Small intestine (tissue), 7 donors: ENCODE measurements around the gene PHF12. TPM values are rescaled to one million over a fixed set of nuclear protein-coding genes. Genes with fewer than 3 reads are reported as not detected.

ENCODE experiments used
- DNase-seq, 2 donors: peaks; one replicate each; pipeline versions ENCODE4 v3.0.0 to v3.0.0-alpha.2; 2013
- FAIRE-seq: peaks from 2 replicates; lab custom pipeline; 2012; peaks lifted over from hg19 to GRCh38; lab: Jason Lieb, UNC
- H3K27ac ChIP-seq, 3 donors: one replicate each; pipeline ENCODE4 v1.5.1; 2013; ENCODE audit warnings: low read length in 2 of 3, mild to moderate bottlenecking in 2 of 3, control low read depth in 1 of 3, inconsistent platforms in 1 of 3, low read depth in 1 of 3, moderate library complexity in 1 of 3
- H3K27me3 ChIP-seq, 3 donors: one replicate each; pipeline ENCODE4 v1.6.1; 2013; ENCODE audit warnings: low read length in 3 of 3, inconsistent platforms in 1 of 3; ENCODE audit not compliant: control insufficient read depth in 3 of 3, insufficient read depth in 3 of 3
- H3K36me3 ChIP-seq, 3 donors: one replicate each; pipeline ENCODE4 v1.6.1; 2013; ENCODE audit warnings: low read length in 3 of 3, inconsistent platforms in 1 of 3, low read depth in 1 of 3, mild to moderate bottlenecking in 1 of 3, moderate library complexity in 1 of 3; ENCODE audit not compliant: control insufficient read depth in 3 of 3, insufficient read depth in 2 of 3
- H3K4me1 ChIP-seq, 3 donors: one replicate each; pipeline ENCODE4 v1.6.1; 2013; ENCODE audit warnings: low read length in 2 of 3, inconsistent platforms in 1 of 3, low read depth in 1 of 3, mild to moderate bottlenecking in 1 of 3, moderate library complexity in 1 of 3; ENCODE audit not compliant: control insufficient read depth in 3 of 3, insufficient read depth in 2 of 3
- H3K4me3 ChIP-seq, 3 donors: one replicate each; pipeline ENCODE4 v1.5.1; 2013; ENCODE audit warnings: low read length in 3 of 3, control low read depth in 1 of 3, inconsistent platforms in 1 of 3, low read depth in 1 of 3, mild to moderate bottlenecking in 1 of 3, moderate library complexity in 1 of 3
- H3K9me3 ChIP-seq, 2 donors: one replicate each; pipeline ENCODE4 v1.6.1; 2013; ENCODE audit warnings: low read depth in 1 of 2, low read length in 1 of 2; ENCODE audit not compliant: control insufficient read depth in 2 of 2, insufficient read depth in 1 of 2
- WGBS, 3 donors: extraction: QIAGEN DNeasy Blood & Tissue Kit; methylation state at CpG; one replicate each; pipeline ENCODE4 v1.1.7; 2013; 5-methylcytosine and 5-hydroxymethylcytosine counted together
- polyA plus RNA-seq, 4 donors: library from polyadenylated mRNA; stranded (reverse) in 3 of 4; unstranded in 1 of 4; fragments of 200-250 nt in 3 of 4; fragments of 120-200 nt in 1 of 4; gene quantifications; one replicate each; pipeline versions ENCODE4 v1.2.1 to v1.2.3, GENCODE V29; 2013
- donor health status: healthy with polysubstance abuse.
- donor health status: control.
- donor health status: control.
- donor health status: Bipolar disorder and iron deficiency.
- donor health status: healthy.

PHF12 gene
- polyA plus RNA-seq, 4 donors: 6.5 to 26.1 (median 15.1) TPM

DNA sequence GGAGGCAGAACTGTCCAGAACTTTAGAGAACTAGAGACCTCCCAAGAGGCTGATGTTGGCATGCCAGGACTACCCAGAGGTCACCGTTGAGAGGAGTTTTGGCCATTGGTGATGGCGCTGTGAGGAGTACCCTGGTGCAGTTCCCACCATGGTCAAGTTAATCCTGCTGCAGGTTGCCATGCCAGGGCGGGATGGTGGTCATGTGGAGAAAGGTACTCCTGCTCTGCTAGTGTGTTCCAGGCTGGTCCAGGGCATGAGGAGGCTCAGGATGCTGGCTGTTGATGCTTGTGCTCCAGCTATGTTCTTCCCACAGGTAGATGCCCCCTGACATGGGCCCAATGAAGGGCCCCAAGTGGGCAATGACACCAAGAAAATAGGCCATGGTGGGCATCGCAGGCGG lies 4.1 kb upstream of the PHF12 start:
- FAIRE-seq: no peak
- Histone ChIP-seq H3K4me1 (peaks cover 0 to 6% (median 2%) of the 10 kb centered on the region in 3 donors), H3K27ac (no peak overlapping the region), H3K36me3 (peaks cover 0 to 6% (median 0%) of the 10 kb centered on the region in 3 donors), H3K27me3 (no peaks in the 10 kb centered on the region), H3K4me3 (no peak overlapping the region), H3K9me3 (no peaks in the 10 kb centered on the region)
- DNase-seq: no peak
- WGBS, 3 donors: 91 to 95% (median 94%) methylated on average over 5 of the region's 5 CpGs

DNA sequence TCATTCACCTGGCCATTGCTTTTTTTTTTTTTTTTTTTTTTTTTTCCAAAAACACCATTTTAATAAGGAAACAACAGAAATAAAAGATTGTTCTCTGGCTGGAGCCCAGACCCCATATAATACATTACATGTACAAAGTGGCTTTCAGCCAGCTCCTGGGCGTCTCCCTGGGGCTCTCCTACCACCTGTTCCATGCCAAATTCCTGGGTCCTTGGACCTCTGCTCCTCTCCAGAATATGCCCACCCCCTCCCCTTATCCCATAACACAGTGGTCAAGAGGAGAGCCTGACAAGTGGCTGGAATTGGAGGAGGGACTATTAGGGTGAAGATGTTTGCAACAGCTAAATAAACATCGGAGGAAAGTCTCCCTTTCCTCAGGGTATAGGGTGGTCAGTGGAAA lies 3.6 kb upstream of the PHF12 start:
- Histone ChIP-seq H3K36me3 (peaks cover 0 to 6% (median 0%) of the 10 kb centered on the region in 3 donors), H3K27me3 (no peaks in the 10 kb centered on the region), H3K27ac (no peak overlapping the region), H3K4me1 (peaks cover 0 to 6% (median 2%) of the 10 kb centered on the region in 3 donors), H3K4me3 (no peak overlapping the region), H3K9me3 (no peaks in the 10 kb centered on the region)
- 79 to 92% (median 87%) methylated on average over 2 of the region's 2 CpGs for WGBS, 3 donors
- FAIRE-seq (no peak), DNase-seq (no peak)

DNA sequence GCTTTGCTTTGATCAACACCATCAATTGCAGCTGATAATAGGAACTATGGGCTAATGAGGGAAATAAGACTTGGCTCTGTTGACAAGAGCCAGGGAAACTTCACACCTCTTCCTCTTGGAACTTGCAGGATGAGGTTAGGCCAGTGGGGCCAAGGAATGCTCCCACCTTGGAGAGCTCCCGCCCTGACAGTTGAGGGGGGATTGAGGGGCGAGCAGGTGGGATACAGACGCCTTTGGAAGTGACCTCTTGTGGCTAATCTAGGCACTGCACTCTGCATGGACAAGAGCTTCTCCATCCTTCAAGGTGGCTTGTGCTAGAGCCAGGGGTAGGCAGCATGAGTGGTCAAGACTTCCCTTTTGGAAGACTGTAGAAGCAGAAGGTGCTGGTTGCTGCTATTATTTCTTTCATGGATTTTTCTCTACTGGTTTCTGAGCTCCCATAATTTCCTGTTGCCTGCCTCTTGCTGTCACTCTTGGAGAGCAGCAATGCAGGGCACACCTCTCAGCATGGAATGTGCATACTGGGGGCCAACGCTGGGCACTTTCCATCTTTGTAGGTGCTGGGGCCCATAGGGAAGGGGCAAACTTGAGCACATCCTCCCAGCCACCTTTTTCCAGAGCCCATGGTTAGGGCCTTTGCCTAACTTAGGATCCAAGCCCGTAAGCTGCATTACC lies 2.3 kb upstream of the PHF12 start:
- DNase-seq (peak; percentile 38 to 62), FAIRE-seq (no peak)
- Histone ChIP-seq H3K9me3 (no peaks in the 10 kb centered on the region), H3K4me1 (peaks cover 0 to 6% (median 2%) of the 10 kb centered on the region in 3 donors), H3K27ac (peak overlapping the region in 1 of 3 donors; percentile 65), H3K4me3 (no peak overlapping the region), H3K36me3 (peaks cover 0 to 2% (median 0%) of the 10 kb centered on the region in 3 donors), H3K27me3 (no peaks in the 10 kb centered on the region)
- WGBS, 3 donors: 29 to 34% (median 31%) methylated on average over 5 of the region's 5 CpGs

DNA sequence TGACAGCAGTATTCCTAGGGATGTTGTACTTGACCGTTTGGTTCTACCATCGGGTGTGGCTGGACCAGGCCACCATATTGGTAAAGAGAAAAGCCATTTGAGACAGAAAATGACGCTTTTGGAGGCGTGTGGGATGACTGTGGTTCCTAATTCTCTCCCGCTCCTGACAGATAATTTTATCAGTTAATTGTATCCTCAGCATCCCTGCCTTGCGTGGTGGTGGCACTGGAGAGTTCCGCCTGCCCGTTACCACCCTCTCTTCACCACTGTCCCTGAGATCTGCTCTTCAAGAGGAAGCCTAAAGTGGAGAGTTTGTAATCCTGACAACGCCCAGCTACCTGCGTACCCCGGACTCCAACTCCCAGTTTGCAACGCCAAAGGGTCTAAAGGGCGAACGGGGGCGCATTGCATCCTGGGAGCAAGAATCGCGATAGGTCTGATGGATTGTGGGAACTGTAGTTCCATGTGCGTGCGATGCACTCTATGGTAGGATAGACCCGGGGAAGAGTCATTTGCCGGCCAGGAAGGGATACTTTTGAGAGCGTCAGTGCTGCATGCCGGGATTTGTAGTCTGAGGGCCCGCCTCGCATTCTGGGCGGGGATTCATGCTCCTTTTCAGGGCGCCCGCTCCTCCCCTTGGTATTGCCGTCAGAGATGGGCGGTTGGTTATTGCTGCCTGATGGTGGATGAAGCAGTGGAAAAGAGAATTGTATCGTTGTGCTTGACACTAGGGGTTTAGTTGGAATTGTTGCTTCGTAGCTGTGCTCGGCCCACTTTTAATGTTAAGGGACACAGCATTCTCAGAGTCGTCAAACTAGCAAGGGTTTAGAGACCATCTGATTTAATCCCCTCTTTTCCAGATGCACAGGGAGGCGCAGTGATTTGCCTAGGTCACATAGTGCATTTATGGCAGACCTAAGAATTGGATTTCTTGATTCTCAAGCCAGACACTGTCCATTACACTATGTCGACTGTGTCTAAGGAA lies 965 bp upstream of the PHF12 start:
- DNase-seq (peak; percentile 99 to 100), FAIRE-seq (peak; percentile 79)
- Histone ChIP-seq H3K36me3 (peaks cover 0 to 2% (median 0%) of the 10 kb centered on the region in 3 donors), H3K4me3 (peak overlapping the region in 2 of 3 donors; percentile 53 to 72), H3K4me1 (peaks cover 0 to 6% (median 6%) of the 10 kb centered on the region in 3 donors), H3K27ac (peak overlapping the region; percentile 96 to 100 (median 99)), H3K9me3 (no peaks in the 10 kb centered on the region), H3K27me3 (no peaks in the 10 kb centered on the region)
- WGBS, 3 donors: 5% methylated on average over 36 of the region's 36 CpGs

- DNase-seq: no peak
- WGBS, 3 donors: 0 to 2% (median 1%) methylated on average over 22 to 51 of the region's 51 CpGs
- FAIRE-seq: no peak
Observed at GRCh38 chr17:28950752-28951427, 428 bp downstream of the PHF12 start.

GRCh38 chr17:28950017-28950751 lies 1.1 kb downstream of the PHF12 start:
- FAIRE-seq (no peak), DNase-seq (peak; percentile 40 to 65)
- no peaks in the 10 kb centered on the region for H3K27me3 ChIP-seq
- WGBS, 3 donors: 0% methylated on average over 43 of the region's 43 CpGs
- peak overlapping the region; percentile 84 to 94 (median 85) for H3K27ac ChIP-seq
- H3K4me1 ChIP-seq: peaks cover 6 to 8% (median 6%) of the 10 kb centered on the region in 3 donors
- peak overlapping the region; percentile 62 to 98 (median 93) for H3K4me3 ChIP-seq
- peaks cover 0 to 10% (median 0%) of the 10 kb centered on the region in 3 donors for H3K36me3 ChIP-seq
- no peaks in the 10 kb centered on the region for H3K9me3 ChIP-seq

More at GRCh38 chr17:28950752-28951427, 428 bp downstream of the PHF12 start:
- no peaks in the 10 kb centered on the region for H3K27me3 ChIP-seq
- peaks cover 5 to 6% (median 6%) of the 10 kb centered on the region in 3 donors for H3K4me1 ChIP-seq
- no peaks in the 10 kb centered on the region for H3K9me3 ChIP-seq
- peak overlapping the region; percentile 85 to 94 (median 88) for H3K27ac ChIP-seq
- H3K4me3 ChIP-seq: peak overlapping the region; percentile 62 to 98 (median 93)
- peaks cover 0 to 8% (median 0%) of the 10 kb centered on the region in 3 donors for H3K36me3 ChIP-seq

GRCh38 chr17:28949185-28950016 lies 1.9 kb downstream of the PHF12 start:
- FAIRE-seq: no peak

More at GRCh38 chr17:28949185-28950016, 1.9 kb downstream of the PHF12 start:
- peaks cover 6 to 8% (median 6%) of the 10 kb centered on the region in 3 donors for H3K4me1 ChIP-seq
- H3K9me3 ChIP-seq: no peaks in the 10 kb centered on the region
- peak overlapping the region; percentile 84 to 94 (median 85) for H3K27ac ChIP-seq
- peaks cover 0 to 17% (median 0%) of the 10 kb centered on the region in 3 donors for H3K36me3 ChIP-seq
- peak; percentile 72 to 85 for DNase-seq
- 0 to 1% (median 0%) methylated on average over 56 to 61 of the region's 61 CpGs for WGBS, 3 donors
- H3K27me3 ChIP-seq: no peaks in the 10 kb centered on the region
- H3K4me3 ChIP-seq: peak overlapping the region; percentile 62 to 98 (median 93)
